ENCODE data around the gene PCSK4.

The PCSK4 gene

DNA sequence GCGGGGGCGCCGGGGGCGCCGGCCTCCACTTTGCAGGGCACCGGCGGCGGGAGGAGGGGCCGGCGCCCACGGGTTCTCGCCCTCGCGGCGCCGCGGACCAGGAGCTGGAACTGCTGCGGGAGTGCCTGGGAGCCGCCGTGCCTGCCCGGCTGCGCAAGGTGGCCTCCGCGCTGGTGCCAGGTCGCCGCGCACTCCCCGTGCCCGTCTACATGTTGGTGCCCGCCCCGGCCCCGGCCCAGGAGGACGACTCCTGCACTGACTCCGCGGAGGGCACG lies 23.0 kb downstream of the PCSK4 start:
- Histone ChIP-seq H3K9ac (no peak overlapping the region), H3K4me3 (IDR thresholded peaks at IDR 0.05; ENCODE audit: insufficient read depth, low read depth, low read length) (no peak overlapping the region), H3K4me2 (no peak overlapping the region), H4K20me1 (ENCODE audit: insufficient read depth) (no peaks in the 10 kb centered on the region), H3K36me3 (ENCODE audit: insufficient read depth) (no peaks in the 10 kb centered on the region), H3K27ac (no peak overlapping the region), H3K79me2 (ENCODE audit: insufficient read depth, low read depth) (no peaks in the 10 kb centered on the region), H2AFZ (ENCODE audit: low read depth) (no peak overlapping the region), H3K4me1 (ENCODE audit: low read depth, poor library complexity, severe bottlenecking) (peaks cover 9% of the 10 kb centered on the region), H3K27me3 (ENCODE audit: insufficient read depth, low read depth) (peaks cover 13% of the 10 kb centered on the region)
- TF ChIP-seq, protein P1, sequence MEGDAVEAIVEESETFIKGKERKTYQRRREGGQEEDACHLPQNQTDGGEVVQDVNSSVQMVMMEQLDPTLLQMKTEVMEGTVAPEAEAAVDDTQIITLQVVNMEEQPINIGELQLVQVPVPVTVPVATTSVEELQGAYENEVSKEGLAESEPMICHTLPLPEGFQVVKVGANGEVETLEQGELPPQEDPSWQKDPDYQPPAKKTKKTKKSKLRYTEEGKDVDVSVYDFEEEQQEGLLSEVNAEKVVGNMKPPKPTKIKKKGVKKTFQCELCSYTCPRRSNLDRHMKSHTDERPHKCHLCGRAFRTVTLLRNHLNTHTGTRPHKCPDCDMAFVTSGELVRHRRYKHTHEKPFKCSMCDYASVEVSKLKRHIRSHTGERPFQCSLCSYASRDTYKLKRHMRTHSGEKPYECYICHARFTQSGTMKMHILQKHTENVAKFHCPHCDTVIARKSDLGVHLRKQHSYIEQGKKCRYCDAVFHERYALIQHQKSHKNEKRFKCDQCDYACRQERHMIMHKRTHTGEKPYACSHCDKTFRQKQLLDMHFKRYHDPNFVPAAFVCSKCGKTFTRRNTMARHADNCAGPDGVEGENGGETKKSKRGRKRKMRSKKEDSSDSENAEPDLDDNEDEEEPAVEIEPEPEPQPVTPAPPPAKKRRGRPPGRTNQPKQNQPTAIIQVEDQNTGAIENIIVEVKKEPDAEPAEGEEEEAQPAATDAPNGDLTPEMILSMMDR (conservative IDR thresholded peaks at IDR 0.05; ENCODE audit: low read depth, low read length), result no peak

GRCh38 chr19:1466461-1467214 lies 23.5 kb downstream of the PCSK4 start:
- Histone ChIP-seq H3K9ac (no peak overlapping the region), H4K20me1 (ENCODE audit: insufficient read depth) (no peaks in the 10 kb centered on the region), H2AFZ (ENCODE audit: low read depth) (no peak overlapping the region), H3K4me2 (no peak overlapping the region), H3K79me2 (ENCODE audit: insufficient read depth, low read depth) (no peaks in the 10 kb centered on the region), H3K36me3 (ENCODE audit: insufficient read depth) (no peaks in the 10 kb centered on the region), H3K27ac (no peak overlapping the region), H3K4me1 (ENCODE audit: low read depth, poor library complexity, severe bottlenecking) (peaks cover 9% of the 10 kb centered on the region), H3K4me3 (IDR thresholded peaks at IDR 0.05; ENCODE audit: insufficient read depth, low read depth, low read length) (no peak overlapping the region), H3K27me3 (ENCODE audit: insufficient read depth, low read depth) (peaks cover 9% of the 10 kb centered on the region)
- TF ChIP-seq, protein P1 (conservative IDR thresholded peaks at IDR 0.05; ENCODE audit: low read depth, low read length), result no peak

GRCh38 chr19:1466018-1466460 lies 24.1 kb downstream of the PCSK4 start:
- Histone ChIP-seq H3K36me3 (ENCODE audit: insufficient read depth) (no peaks in the 10 kb centered on the region), H3K4me2 (no peak overlapping the region)

GRCh38 chr19:1465191-1466016 lies 24.7 kb downstream of the PCSK4 start:
- Histone ChIP-seq H3K36me3 (ENCODE audit: insufficient read depth) (no peaks in the 10 kb centered on the region), H3K4me3 (IDR thresholded peaks at IDR 0.05; ENCODE audit: insufficient read depth, low read depth, low read length) (no peak overlapping the region), H3K4me1 (ENCODE audit: low read depth, poor library complexity, severe bottlenecking) (no peaks in the 10 kb centered on the region), H3K79me2 (ENCODE audit: insufficient read depth, low read depth) (no peaks in the 10 kb centered on the region), H3K27me3 (ENCODE audit: insufficient read depth, low read depth) (peaks cover 11% of the 10 kb centered on the region), H3K9ac (no peak overlapping the region), H4K20me1 (ENCODE audit: insufficient read depth) (no peaks in the 10 kb centered on the region), H2AFZ (ENCODE audit: low read depth) (no peak overlapping the region), H3K27ac (no peak overlapping the region), H3K4me2 (no peak overlapping the region)
- TF ChIP-seq, protein P1 (conservative IDR thresholded peaks at IDR 0.05; ENCODE audit: low read depth, low read length), result no peak

More at GRCh38 chr19:1466018-1466460, 24.1 kb downstream of the PCSK4 start:
- Histone ChIP-seq H3K27ac (no peak overlapping the region), H4K20me1 (ENCODE audit: insufficient read depth) (no peaks in the 10 kb centered on the region), H3K4me3 (IDR thresholded peaks at IDR 0.05; ENCODE audit: insufficient read depth, low read depth, low read length) (no peak overlapping the region), H2AFZ (ENCODE audit: low read depth) (no peak overlapping the region), H3K9ac (no peak overlapping the region), H3K4me1 (ENCODE audit: low read depth, poor library complexity, severe bottlenecking) (peaks cover 5% of the 10 kb centered on the region), H3K79me2 (ENCODE audit: insufficient read depth, low read depth) (no peaks in the 10 kb centered on the region), H3K27me3 (ENCODE audit: insufficient read depth, low read depth) (peaks cover 5% of the 10 kb centered on the region)
- TF ChIP-seq, protein P1 (conservative IDR thresholded peaks at IDR 0.05; ENCODE audit: low read depth, low read length), result no peak
